Measurements from ENCODE around the gene NT5C1B.

The NT5C1B gene

DNA sequence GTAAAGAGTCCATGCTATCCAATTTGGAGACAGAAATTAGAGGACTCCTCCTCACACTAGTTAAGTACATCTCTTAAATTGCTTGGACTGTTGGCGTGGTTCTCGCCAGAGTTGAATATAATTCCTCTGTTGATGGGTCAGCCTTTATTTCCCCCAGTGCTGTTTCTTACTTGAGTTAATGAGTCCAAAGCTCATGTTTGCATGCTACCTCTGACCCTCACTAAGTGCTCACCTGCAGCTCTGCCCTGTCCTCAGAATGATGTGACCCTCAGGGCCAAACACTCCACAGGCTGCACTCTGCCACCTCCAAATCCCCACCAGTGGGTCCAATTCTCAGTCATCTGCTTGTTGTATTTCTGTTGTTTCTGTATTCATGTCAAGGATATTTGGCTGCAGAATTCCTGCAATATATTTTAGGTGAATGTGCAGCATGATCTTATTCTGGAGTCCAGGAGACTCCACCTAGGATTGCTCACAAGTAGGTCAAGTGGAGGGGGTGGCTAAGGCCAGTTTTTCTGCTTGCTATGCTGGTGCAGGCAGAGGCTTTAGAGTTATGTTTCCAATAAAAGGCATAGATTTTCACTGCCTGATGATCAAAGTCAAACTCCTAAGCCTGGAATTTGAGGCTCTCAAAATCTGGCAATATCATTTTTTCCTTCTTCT, 66.8 kb downstream of the NT5C1B start:
- peaks cover 23% of the 10 kb centered on the region for H3K27me3 Mint-ChIP-seq
- H3K27ac Mint-ChIP-seq, result no peak overlapping the region
- no peaks in the 10 kb centered on the region for H3K9me3 Mint-ChIP-seq
- DNase-seq, result no peak
- H3K4me1 Mint-ChIP-seq (ENCODE audit: low read depth), result no peaks in the 10 kb centered on the region
- H3K4me3 Mint-ChIP-seq, result no peak overlapping the region
- no peaks in the 10 kb centered on the region for H3K36me3 Mint-ChIP-seq (ENCODE audit: low read depth)

GRCh38 chr2:18520451-18521425, 68.6 kb downstream of the NT5C1B start:
- Mint-ChIP-seq H3K27ac (no peak overlapping the region), H3K36me3 (ENCODE audit: low read depth) (no peaks in the 10 kb centered on the region), H3K9me3 (no peaks in the 10 kb centered on the region), H3K4me3 (no peak overlapping the region), H3K4me1 (ENCODE audit: low read depth) (no peaks in the 10 kb centered on the region), H3K27me3 (peaks cover 33% of the 10 kb centered on the region)
- peak; percentile 84 for DNase-seq

DNA sequence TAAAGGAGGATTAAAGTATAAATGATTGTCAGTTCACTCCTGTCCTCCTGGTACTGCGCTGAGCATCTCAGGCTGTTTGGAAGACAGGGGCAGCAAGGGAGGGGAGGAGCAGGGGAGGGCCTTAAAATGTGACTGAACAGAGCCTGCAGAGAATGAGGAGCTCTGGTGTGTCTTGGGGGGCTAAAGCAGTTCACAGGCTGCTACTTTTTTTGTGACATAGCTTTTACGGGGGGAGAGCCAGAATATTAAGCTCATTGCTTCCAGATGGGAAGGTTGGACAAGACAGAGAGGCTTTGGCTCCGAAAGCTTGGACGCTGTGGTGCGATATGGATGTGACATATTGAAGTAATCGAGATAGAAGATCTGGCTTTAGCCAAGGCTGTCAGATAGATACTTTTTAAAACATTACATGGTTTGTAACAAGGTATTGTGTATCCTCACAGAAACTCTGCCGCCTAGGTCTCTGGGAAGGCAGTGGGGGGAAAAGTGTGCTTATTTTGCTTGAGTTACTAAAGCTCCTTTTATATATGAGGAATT, 69.4 kb downstream of the NT5C1B start:
- Mint-ChIP-seq H3K4me3 (no peak overlapping the region), H3K9me3 (no peaks in the 10 kb centered on the region), H3K36me3 (ENCODE audit: low read depth) (no peaks in the 10 kb centered on the region), H3K27me3 (peaks cover 36% of the 10 kb centered on the region), H3K4me1 (ENCODE audit: low read depth) (no peaks in the 10 kb centered on the region), H3K27ac (no peak overlapping the region)
- no peak for DNase-seq

DNA sequence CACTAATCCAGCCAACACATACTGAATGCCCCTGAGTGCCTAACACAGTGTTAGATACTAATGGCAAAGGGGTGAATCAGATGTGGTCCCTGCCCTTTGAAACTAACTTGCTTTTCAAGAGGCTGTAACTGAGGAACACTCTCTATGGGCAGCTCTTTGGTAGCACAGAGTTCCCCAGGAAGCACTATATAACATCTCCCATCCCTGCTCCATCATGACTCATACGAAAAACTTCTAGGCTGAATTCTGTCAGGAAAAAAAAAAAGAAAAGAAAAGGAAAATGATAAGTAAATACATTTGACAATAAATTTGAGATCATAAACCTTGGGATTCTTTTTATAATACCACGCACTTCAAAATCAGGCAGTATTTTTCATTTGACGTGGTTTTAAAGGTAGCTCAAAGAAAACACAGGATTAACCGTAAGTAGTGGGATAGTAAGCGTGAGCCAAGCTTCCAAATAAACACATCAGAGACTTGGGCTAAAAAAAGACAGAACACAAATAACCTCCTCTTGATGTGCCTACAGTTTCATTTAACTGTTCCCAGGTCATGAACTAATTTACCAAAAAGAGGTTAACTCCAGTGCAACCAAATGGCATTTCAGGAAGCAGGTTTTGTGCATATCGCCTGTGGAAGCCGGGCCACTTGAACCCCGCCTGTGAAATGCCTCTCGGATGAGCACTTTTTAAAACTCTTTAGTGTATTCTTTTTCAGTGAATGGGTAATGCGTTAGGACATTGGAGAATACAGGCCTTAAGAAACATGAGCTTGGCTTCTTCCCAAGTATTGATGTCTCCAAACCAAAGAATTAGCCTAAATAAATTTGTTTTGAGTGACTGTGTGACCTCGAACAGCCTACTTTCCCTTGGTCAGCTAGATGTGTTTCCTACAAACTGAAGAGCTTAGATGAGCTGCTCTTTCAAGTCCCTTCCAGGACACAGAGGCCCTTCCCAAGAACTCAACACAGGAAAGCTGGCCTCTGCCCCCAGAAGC, 71.0 kb downstream of the NT5C1B start:
- no peaks in the 10 kb centered on the region for H3K4me1 Mint-ChIP-seq (ENCODE audit: low read depth)
- H3K36me3 Mint-ChIP-seq (ENCODE audit: low read depth), result no peaks in the 10 kb centered on the region
- H3K4me3 Mint-ChIP-seq, result no peak overlapping the region
- no peak for DNase-seq
- peaks cover 48% of the 10 kb centered on the region for H3K27me3 Mint-ChIP-seq
- H3K27ac Mint-ChIP-seq, result no peak overlapping the region
- no peaks in the 10 kb centered on the region for H3K9me3 Mint-ChIP-seq

DNA sequence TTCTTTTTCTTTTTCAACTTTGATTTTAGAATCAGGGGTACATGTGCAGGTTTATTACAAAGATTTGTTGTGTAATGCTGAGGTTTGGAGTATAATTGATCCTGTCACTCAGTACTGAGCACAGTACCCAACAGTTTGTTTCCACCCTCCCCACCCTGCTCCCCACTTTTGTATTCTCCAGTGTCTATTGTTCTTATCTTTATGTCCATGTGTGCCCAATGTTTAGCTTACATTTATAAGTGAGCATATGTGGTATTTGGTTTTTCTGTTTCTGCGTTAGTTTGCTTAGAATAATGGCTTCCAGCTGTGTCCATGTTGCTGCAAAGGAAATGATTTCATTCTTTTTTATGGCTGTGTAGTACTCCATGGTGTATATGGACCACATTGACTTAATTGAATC, 72.0 kb downstream of the NT5C1B start:
- H3K27ac Mint-ChIP-seq, result no peak overlapping the region
- H3K9me3 Mint-ChIP-seq, result no peaks in the 10 kb centered on the region

DNA sequence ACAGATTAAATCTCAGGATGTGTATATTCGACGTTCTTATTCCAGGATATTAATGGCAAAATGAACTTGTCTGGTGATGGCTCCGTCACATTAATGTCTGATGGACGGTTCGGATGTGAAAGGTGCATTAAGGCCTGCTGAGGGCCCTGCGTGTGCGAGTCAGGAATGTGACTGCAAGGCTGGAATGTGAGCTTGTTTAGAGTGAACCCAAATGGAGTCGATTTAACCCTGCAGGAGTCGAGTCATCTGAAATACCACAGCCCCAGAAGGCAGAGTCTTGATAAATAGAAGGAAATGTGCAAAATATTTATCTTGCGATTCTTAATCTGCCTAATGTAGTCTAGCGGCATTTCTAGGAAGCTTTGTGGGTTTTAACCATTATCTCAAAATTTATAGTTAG, 73.3 kb downstream of the NT5C1B start:
- no peak overlapping the region for H3K4me3 Mint-ChIP-seq
- no peak for DNase-seq
- H3K9me3 Mint-ChIP-seq, result no peaks in the 10 kb centered on the region
- no peak overlapping the region for H3K27ac Mint-ChIP-seq
- H3K27me3 Mint-ChIP-seq, result peaks cover 54% of the 10 kb centered on the region
- no peaks in the 10 kb centered on the region for H3K4me1 Mint-ChIP-seq (ENCODE audit: low read depth)
- H3K36me3 Mint-ChIP-seq (ENCODE audit: low read depth), result no peaks in the 10 kb centered on the region

More for the DNA sequence above, 72.0 kb downstream of the NT5C1B start:
- H3K27me3 Mint-ChIP-seq, result peaks cover 50% of the 10 kb centered on the region
- no peak overlapping the region for H3K4me3 Mint-ChIP-seq
- H3K36me3 Mint-ChIP-seq (ENCODE audit: low read depth), result no peaks in the 10 kb centered on the region
- no peaks in the 10 kb centered on the region for H3K4me1 Mint-ChIP-seq (ENCODE audit: low read depth)
- no peak for DNase-seq

GRCh38 chr2:18514526-18515461, 74.6 kb downstream of the NT5C1B start:
- Mint-ChIP-seq H3K27me3 (peaks cover 52% of the 10 kb centered on the region), H3K4me3 (no peak overlapping the region), H3K36me3 (ENCODE audit: low read depth) (no peaks in the 10 kb centered on the region), H3K4me1 (ENCODE audit: low read depth) (no peaks in the 10 kb centered on the region), H3K27ac (no peak overlapping the region), H3K9me3 (no peaks in the 10 kb centered on the region)
- DNase-seq, result no peak
